Activated naive CD8-positive, alpha-beta T cell (primary cell): ENCODE data around the gene OPCML.

Source experiments
- H3K27ac Mint-ChIP-seq: one replicate; pipeline ENCODE4 v1.8.0; 2021; ENCODE audit warnings: mixed read lengths
- H3K27me3 Mint-ChIP-seq: one replicate; pipeline ENCODE4 v1.8.0; 2021; ENCODE audit warnings: mixed read lengths
- H3K36me3 Mint-ChIP-seq: one replicate; pipeline ENCODE4 v1.8.0; 2021; ENCODE audit warnings: mixed read lengths
- H3K4me1 Mint-ChIP-seq: one replicate; pipeline ENCODE4 v1.8.0; 2021; ENCODE audit warnings: low read depth, mixed read lengths
- H3K4me3 Mint-ChIP-seq: one replicate; pipeline ENCODE4 v1.8.0; 2021; ENCODE audit warnings: mild to moderate bottlenecking, mixed read lengths
- H3K9me3 Mint-ChIP-seq: one replicate; pipeline ENCODE4 v1.8.0; 2021; ENCODE audit warnings: low read depth, mixed read lengths

OPCML gene

GRCh38 chr11:132792341-132793140, 739.8 kb downstream of the OPCML start:
- no peaks in the 10 kb centered on the region for H3K4me1 Mint-ChIP-seq
- peaks cover 3% of the 10 kb centered on the region for H3K27me3 Mint-ChIP-seq
- H3K9me3 Mint-ChIP-seq = peaks cover 4% of the 10 kb centered on the region
- no peak overlapping the region for H3K4me3 Mint-ChIP-seq
- H3K27ac Mint-ChIP-seq = no peak overlapping the region
- no peaks in the 10 kb centered on the region for H3K36me3 Mint-ChIP-seq

- no peaks in the 10 kb centered on the region for H3K36me3 Mint-ChIP-seq
- H3K9me3 Mint-ChIP-seq = no peaks in the 10 kb centered on the region
- H3K27ac Mint-ChIP-seq = no peak overlapping the region
These were observed 741.3 kb downstream of the OPCML start for GRCh38 chr11:132790971-132791370.

GRCh38 chr11:132790466-132790865, 741.8 kb downstream of the OPCML start:
- no peak overlapping the region for H3K27ac Mint-ChIP-seq
- no peak overlapping the region for H3K4me3 Mint-ChIP-seq
- H3K4me1 Mint-ChIP-seq = no peaks in the 10 kb centered on the region
- H3K36me3 Mint-ChIP-seq = no peaks in the 10 kb centered on the region
- peaks cover 3% of the 10 kb centered on the region for H3K27me3 Mint-ChIP-seq
- H3K9me3 Mint-ChIP-seq = no peaks in the 10 kb centered on the region

More at GRCh38 chr11:132790971-132791370, 741.3 kb downstream of the OPCML start:
- H3K4me3 Mint-ChIP-seq = no peak overlapping the region
- no peaks in the 10 kb centered on the region for H3K4me1 Mint-ChIP-seq
- H3K27me3 Mint-ChIP-seq = peaks cover 3% of the 10 kb centered on the region

- H3K36me3 Mint-ChIP-seq = no peaks in the 10 kb centered on the region
- H3K4me1 Mint-ChIP-seq = no peaks in the 10 kb centered on the region
- no peaks in the 10 kb centered on the region for H3K9me3 Mint-ChIP-seq
- no peak overlapping the region for H3K27ac Mint-ChIP-seq
- H3K27me3 Mint-ChIP-seq = peaks cover 3% of the 10 kb centered on the region
- H3K4me3 Mint-ChIP-seq = no peak overlapping the region
These were observed 743.4 kb downstream of the OPCML start for GRCh38 chr11:132788816-132789325.

GRCh38 chr11:132785878-132786277, 746.4 kb downstream of the OPCML start:
- Mint-ChIP-seq H3K27me3 (no peaks in the 10 kb centered on the region), H3K27ac (no peak overlapping the region), H3K4me1 (no peaks in the 10 kb centered on the region), H3K9me3 (no peaks in the 10 kb centered on the region), H3K36me3 (no peaks in the 10 kb centered on the region), H3K4me3 (no peak overlapping the region)

GRCh38 chr11:132784441-132784840, 747.9 kb downstream of the OPCML start:
- H3K4me1 Mint-ChIP-seq = no peaks in the 10 kb centered on the region
- H3K27ac Mint-ChIP-seq = no peak overlapping the region
- no peaks in the 10 kb centered on the region for H3K9me3 Mint-ChIP-seq
- H3K4me3 Mint-ChIP-seq = no peak overlapping the region
- no peaks in the 10 kb centered on the region for H3K36me3 Mint-ChIP-seq
- H3K27me3 Mint-ChIP-seq = no peaks in the 10 kb centered on the region

GRCh38 chr11:132782102-132782501, 750.2 kb downstream of the OPCML start:
- no peak overlapping the region for H3K27ac Mint-ChIP-seq
- no peaks in the 10 kb centered on the region for H3K36me3 Mint-ChIP-seq
- no peaks in the 10 kb centered on the region for H3K27me3 Mint-ChIP-seq
- peaks cover 1% of the 10 kb centered on the region for H3K4me1 Mint-ChIP-seq
- H3K4me3 Mint-ChIP-seq = no peak overlapping the region
- no peaks in the 10 kb centered on the region for H3K9me3 Mint-ChIP-seq

- H3K4me3 Mint-ChIP-seq = no peak overlapping the region
- H3K4me1 Mint-ChIP-seq = peaks cover 8% of the 10 kb centered on the region
- H3K9me3 Mint-ChIP-seq = no peaks in the 10 kb centered on the region
- H3K27me3 Mint-ChIP-seq = no peaks in the 10 kb centered on the region
- H3K36me3 Mint-ChIP-seq = no peaks in the 10 kb centered on the region
- no peak overlapping the region for H3K27ac Mint-ChIP-seq
These were observed 752.3 kb downstream of the OPCML start for GRCh38 chr11:132780046-132780445.

- H3K4me3 Mint-ChIP-seq = no peak overlapping the region
- no peaks in the 10 kb centered on the region for H3K9me3 Mint-ChIP-seq
- no peaks in the 10 kb centered on the region for H3K27me3 Mint-ChIP-seq
- peaks cover 8% of the 10 kb centered on the region for H3K4me1 Mint-ChIP-seq
- no peaks in the 10 kb centered on the region for H3K36me3 Mint-ChIP-seq
- no peak overlapping the region for H3K27ac Mint-ChIP-seq
These were observed 752.8 kb downstream of the OPCML start for GRCh38 chr11:132779497-132779896.

GRCh38 chr11:132777067-132777975, 755.0 kb downstream of the OPCML start:
- H3K36me3 Mint-ChIP-seq = no peaks in the 10 kb centered on the region
- no peak overlapping the region for H3K27ac Mint-ChIP-seq
- H3K27me3 Mint-ChIP-seq = no peaks in the 10 kb centered on the region
- H3K9me3 Mint-ChIP-seq = no peaks in the 10 kb centered on the region
- peaks cover 20% of the 10 kb centered on the region for H3K4me1 Mint-ChIP-seq
- no peak overlapping the region for H3K4me3 Mint-ChIP-seq

GRCh38 chr11:132773751-132774150, 758.5 kb downstream of the OPCML start:
- peak overlapping the region; percentile 73 for H3K4me3 Mint-ChIP-seq
- no peaks in the 10 kb centered on the region for H3K27me3 Mint-ChIP-seq
- no peaks in the 10 kb centered on the region for H3K36me3 Mint-ChIP-seq
- H3K27ac Mint-ChIP-seq = no peak overlapping the region
- H3K9me3 Mint-ChIP-seq = no peaks in the 10 kb centered on the region
- H3K4me1 Mint-ChIP-seq = peaks cover 20% of the 10 kb centered on the region

- H3K36me3 Mint-ChIP-seq = no peaks in the 10 kb centered on the region
- peak overlapping the region; percentile 50 for H3K27ac Mint-ChIP-seq
- peak overlapping the region; percentile 73 for H3K4me3 Mint-ChIP-seq
- H3K4me1 Mint-ChIP-seq = peaks cover 20% of the 10 kb centered on the region
- no peaks in the 10 kb centered on the region for H3K27me3 Mint-ChIP-seq
- no peaks in the 10 kb centered on the region for H3K9me3 Mint-ChIP-seq
These were observed 759.4 kb downstream of the OPCML start for GRCh38 chr11:132772703-132773545.

GRCh38 chr11:132771746-132772145, 760.6 kb downstream of the OPCML start:
- no peaks in the 10 kb centered on the region for H3K36me3 Mint-ChIP-seq
- H3K27ac Mint-ChIP-seq = no peak overlapping the region
- no peaks in the 10 kb centered on the region for H3K9me3 Mint-ChIP-seq
- H3K27me3 Mint-ChIP-seq = no peaks in the 10 kb centered on the region
- H3K4me3 Mint-ChIP-seq = no peak overlapping the region
- H3K4me1 Mint-ChIP-seq = peaks cover 17% of the 10 kb centered on the region

GRCh38 chr11:132770829-132771530, 761.3 kb downstream of the OPCML start:
- no peaks in the 10 kb centered on the region for H3K27me3 Mint-ChIP-seq
- H3K27ac Mint-ChIP-seq = no peak overlapping the region
- no peaks in the 10 kb centered on the region for H3K9me3 Mint-ChIP-seq
- no peaks in the 10 kb centered on the region for H3K36me3 Mint-ChIP-seq
- H3K4me3 Mint-ChIP-seq = no peak overlapping the region
- H3K4me1 Mint-ChIP-seq = peaks cover 14% of the 10 kb centered on the region
